ENCODE results near the gene IKBIP. TPM values are rescaled to one million over a fixed set of nuclear protein-coding genes. Genes with fewer than 3 reads are reported as not detected.

IKBIP gene
- polyA plus RNA-seq, 1 donor from 2014 or later: 11.5 TPM

- H3K36me3 ChIP-seq (ENCODE audit: insufficient read depth, low read length): no peaks in the 10 kb centered on the region
- no peaks in the 10 kb centered on the region for H3K9me3 ChIP-seq (ENCODE audit: low read length)
- H3K27ac ChIP-seq (ENCODE audit: low read length): no peak overlapping the region
- peaks cover 16% of the 10 kb centered on the region for H3K79me2 ChIP-seq (replicated peaks; ENCODE audit: insufficient read depth, low read length)
- no peak for TF ChIP-seq TAF1 (IDR thresholded peaks at IDR 0.05; ENCODE audit: low read depth)
- no peak for TF ChIP-seq EZH2 (IDR thresholded peaks at IDR 0.05; ENCODE audit: borderline replicate concordance, insufficient read depth, low read length, poor library complexity, severe bottlenecking)
- no peak for TF ChIP-seq CTCF (IDR thresholded peaks at IDR 0.05; ENCODE audit: poor library complexity, severe bottlenecking)
- no peak for TF ChIP-seq POLR2AphosphoS5 (IDR thresholded peaks at IDR 0.05)
- no peak for TF ChIP-seq MXI1 (conservative IDR thresholded peaks at IDR 0.05; ENCODE audit: poor library complexity, severe bottlenecking)
- TF ChIP-seq EP300 (conservative IDR thresholded peaks at IDR 0.05; ENCODE audit: poor library complexity, severe bottlenecking): no peak
- TF ChIP-seq SMC3 (conservative IDR thresholded peaks at IDR 0.05; ENCODE audit: poor library complexity): no peak
- TF ChIP-seq RAD21 (conservative IDR thresholded peaks at IDR 0.05): no peak
- TF ChIP-seq, protein P1, sequence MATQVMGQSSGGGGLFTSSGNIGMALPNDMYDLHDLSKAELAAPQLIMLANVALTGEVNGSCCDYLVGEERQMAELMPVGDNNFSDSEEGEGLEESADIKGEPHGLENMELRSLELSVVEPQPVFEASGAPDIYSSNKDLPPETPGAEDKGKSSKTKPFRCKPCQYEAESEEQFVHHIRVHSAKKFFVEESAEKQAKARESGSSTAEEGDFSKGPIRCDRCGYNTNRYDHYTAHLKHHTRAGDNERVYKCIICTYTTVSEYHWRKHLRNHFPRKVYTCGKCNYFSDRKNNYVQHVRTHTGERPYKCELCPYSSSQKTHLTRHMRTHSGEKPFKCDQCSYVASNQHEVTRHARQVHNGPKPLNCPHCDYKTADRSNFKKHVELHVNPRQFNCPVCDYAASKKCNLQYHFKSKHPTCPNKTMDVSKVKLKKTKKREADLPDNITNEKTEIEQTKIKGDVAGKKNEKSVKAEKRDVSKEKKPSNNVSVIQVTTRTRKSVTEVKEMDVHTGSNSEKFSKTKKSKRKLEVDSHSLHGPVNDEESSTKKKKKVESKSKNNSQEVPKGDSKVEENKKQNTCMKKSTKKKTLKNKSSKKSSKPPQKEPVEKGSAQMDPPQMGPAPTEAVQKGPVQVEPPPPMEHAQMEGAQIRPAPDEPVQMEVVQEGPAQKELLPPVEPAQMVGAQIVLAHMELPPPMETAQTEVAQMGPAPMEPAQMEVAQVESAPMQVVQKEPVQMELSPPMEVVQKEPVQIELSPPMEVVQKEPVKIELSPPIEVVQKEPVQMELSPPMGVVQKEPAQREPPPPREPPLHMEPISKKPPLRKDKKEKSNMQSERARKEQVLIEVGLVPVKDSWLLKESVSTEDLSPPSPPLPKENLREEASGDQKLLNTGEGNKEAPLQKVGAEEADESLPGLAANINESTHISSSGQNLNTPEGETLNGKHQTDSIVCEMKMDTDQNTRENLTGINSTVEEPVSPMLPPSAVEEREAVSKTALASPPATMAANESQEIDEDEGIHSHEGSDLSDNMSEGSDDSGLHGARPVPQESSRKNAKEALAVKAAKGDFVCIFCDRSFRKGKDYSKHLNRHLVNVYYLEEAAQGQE (IDR thresholded peaks at IDR 0.05; ENCODE audit: borderline replicate concordance): no peak
- no peaks in the 10 kb centered on the region for H3F3A ChIP-seq (ENCODE audit: insufficient read depth, low read length, poor library complexity, severe bottlenecking)
- no peak overlapping the region for H3K4me3 ChIP-seq (ENCODE audit: low read length)
- no peak overlapping the region for H3K4me2 ChIP-seq (ENCODE audit: low read length)
- H3K9me2 ChIP-seq (ENCODE audit: insufficient read depth, low read length): no peaks in the 10 kb centered on the region
- H4K20me1 ChIP-seq (ENCODE audit: insufficient read depth): no peaks in the 10 kb centered on the region
- H3K27me3 ChIP-seq (ENCODE audit: insufficient read depth, low read depth, low read length): no peaks in the 10 kb centered on the region
- H3K9ac ChIP-seq (ENCODE audit: low read length): no peak overlapping the region
- H2AFZ ChIP-seq (ENCODE audit: low read depth, low read length): no peak overlapping the region
Observed at GRCh38 chr12:98638009-98638408, 6.6 kb downstream of the IKBIP start.

- Histone ChIP-seq H3K27me3 (ENCODE audit: insufficient read depth, low read depth, low read length) (no peaks in the 10 kb centered on the region), H3K9ac (ENCODE audit: low read length) (no peak overlapping the region), H3K36me3 (ENCODE audit: insufficient read depth, low read length) (no peaks in the 10 kb centered on the region), H3F3A (ENCODE audit: insufficient read depth, low read length, poor library complexity, severe bottlenecking) (no peaks in the 10 kb centered on the region), H2AFZ (ENCODE audit: low read depth, low read length) (no peak overlapping the region), H3K9me2 (ENCODE audit: insufficient read depth, low read length) (no peaks in the 10 kb centered on the region), H3K27ac (ENCODE audit: low read length) (no peak overlapping the region), H3K79me2 (replicated peaks; ENCODE audit: insufficient read depth, low read length) (peaks cover 11% of the 10 kb centered on the region), H4K20me1 (ENCODE audit: insufficient read depth) (no peaks in the 10 kb centered on the region), H3K4me2 (ENCODE audit: low read length) (no peak overlapping the region), H3K9me3 (ENCODE audit: low read length) (no peaks in the 10 kb centered on the region), H3K4me3 (ENCODE audit: low read length) (no peak overlapping the region)
- no peak for TF ChIP-seq MXI1 (conservative IDR thresholded peaks at IDR 0.05; ENCODE audit: poor library complexity, severe bottlenecking)
- no peak for TF ChIP-seq POLR2AphosphoS5 (IDR thresholded peaks at IDR 0.05)
- no peak for TF ChIP-seq TAF1 (IDR thresholded peaks at IDR 0.05; ENCODE audit: low read depth)
- TF ChIP-seq EP300 (conservative IDR thresholded peaks at IDR 0.05; ENCODE audit: poor library complexity, severe bottlenecking): no peak
- TF ChIP-seq CTCF (IDR thresholded peaks at IDR 0.05; ENCODE audit: poor library complexity, severe bottlenecking): no peak
- no peak for TF ChIP-seq SMC3 (conservative IDR thresholded peaks at IDR 0.05; ENCODE audit: poor library complexity)
- no peak for TF ChIP-seq EZH2 (IDR thresholded peaks at IDR 0.05; ENCODE audit: borderline replicate concordance, insufficient read depth, low read length, poor library complexity, severe bottlenecking)
- no peak for TF ChIP-seq RAD21 (conservative IDR thresholded peaks at IDR 0.05)
- TF ChIP-seq, protein P1 (IDR thresholded peaks at IDR 0.05; ENCODE audit: borderline replicate concordance): no peak
Observed at GRCh38 chr12:98637068-98637467, 7.5 kb downstream of the IKBIP start.
